DOHH2 (cell line): ENCODE results near the gene SMARCC2.

Source experiments
- H3F3A ChIP-seq: fragments of 200-600 bp; sonication (generic), shearing (Covaris generic); 2 replicates; pipeline ENCODE4 v1.6.0; 2016; ENCODE audit warnings: antibody characterized with exemption, mild to moderate bottlenecking; ENCODE audit not compliant: control insufficient read depth, insufficient read depth
- H3K27ac ChIP-seq: fragments of 200-600 bp; sonication (generic); 2 replicates; pipeline ENCODE4 v1.5.1; 2014; ENCODE audit warnings: low read depth, mild to moderate bottlenecking, low read length, moderate library complexity
- H3K27me3 ChIP-seq: fragments of 200-600 bp; sonication (generic); 2 replicates; pipeline ENCODE4 v1.6.1; 2014; ENCODE audit warnings: mild to moderate bottlenecking, low read length, mixed read lengths; ENCODE audit not compliant: control insufficient read depth
- H3K36me3 ChIP-seq: fragments of 200-600 bp; sonication (generic); 2 replicates; pipeline ENCODE4 v1.6.1; 2014; ENCODE audit warnings: mild to moderate bottlenecking, low read length, moderate library complexity, mixed read lengths; ENCODE audit not compliant: control insufficient read depth
- H3K4me1 ChIP-seq: fragments of 200-600 bp; sonication (generic); 2 replicates; pipeline ENCODE4 v1.6.1; 2014; ENCODE audit warnings: mild to moderate bottlenecking, low read length, mixed read lengths; ENCODE audit not compliant: control insufficient read depth
- H3K4me2 ChIP-seq: fragments of 200-600 bp; sonication (generic); 2 replicates; pipeline ENCODE4 v1.6.0; 2014; ENCODE audit warnings: mild to moderate bottlenecking, low read length, moderate library complexity
- H3K4me3 ChIP-seq: fragments of 200-600 bp; sonication (generic); 2 replicates; pipeline ENCODE4 v1.5.1; 2014; ENCODE audit warnings: mild to moderate bottlenecking, low read length, mixed read lengths
- H3K79me2 ChIP-seq: fragments of 200-600 bp; sonication (generic); 2 replicates; pipeline ENCODE4 v1.6.1; 2014; ENCODE audit warnings: mild to moderate bottlenecking, low read length, mixed read lengths; ENCODE audit not compliant: control insufficient read depth
- H3K9me2 ChIP-seq: fragments of 200-600 bp; sonication (generic); replicated peaks from 2 replicates; pipeline ENCODE4 v1.6.1; 2014; ENCODE audit warnings: mild to moderate bottlenecking, low read length, mixed read lengths; ENCODE audit not compliant: control insufficient read depth
- H3K9me3 ChIP-seq: fragments of 200-600 bp; sonication (generic); 2 replicates; pipeline ENCODE4 v1.6.1; 2014; ENCODE audit warnings: antibody characterized with exemption, low read length, mixed read lengths; ENCODE audit not compliant: control insufficient read depth, insufficient read depth
- H4K20me1 ChIP-seq: fragments of 200-600 bp; sonication (generic); 2 replicates; pipeline ENCODE4 v1.6.0; 2014; ENCODE audit warnings: low read depth, mild to moderate bottlenecking, antibody characterized with exemption, low read length, moderate library complexity; ENCODE audit not compliant: control insufficient read depth, insufficient read depth
- EZH2phosphoT487 ChIP-seq: fragments of 200-600 bp; sonication (generic); IDR thresholded peaks from 2 replicates; pipeline ENCODE4 v1.6.1; 2017; ENCODE audit warnings: borderline replicate concordance, mild to moderate bottlenecking, antibody characterized with exemption, low read length, moderate library complexity, mixed read lengths
- TF ChIP-seq, protein P1 (sequence below): fragments of 200-600 bp; sonication (generic); IDR thresholded peaks from one replicate; pipeline ENCODE4 v1.5.1; 2014; ENCODE audit warnings: antibody characterized with exemption, mild to moderate bottlenecking, low read depth, low read length; ENCODE audit not compliant: poor library complexity, severe bottlenecking

Gene SMARCC2

DNA sequence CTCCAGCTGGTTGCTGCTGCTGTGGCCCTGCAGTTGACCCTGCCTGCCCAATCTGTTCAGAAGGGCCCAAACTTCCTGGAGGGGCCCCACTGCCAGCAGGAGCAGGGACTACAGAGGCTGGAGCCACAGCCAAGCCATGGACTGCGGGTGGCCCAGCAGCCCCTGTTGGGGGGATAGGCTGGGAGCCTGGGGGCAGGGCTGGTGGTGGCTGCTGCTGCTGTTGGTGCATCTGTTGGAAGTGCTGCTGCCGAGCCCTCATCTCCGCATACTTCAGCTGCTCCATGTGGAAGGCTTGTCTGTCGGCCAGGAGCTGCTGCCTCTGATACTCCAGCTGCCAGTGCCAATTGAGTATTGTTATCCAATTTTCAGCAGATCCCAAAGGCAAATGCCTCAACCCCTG, 23.9 kb downstream of the SMARCC2 start:
- Histone ChIP-seq H3F3A (peaks cover 36% of the 10 kb centered on the region), H3K36me3 (peaks cover 85% of the 10 kb centered on the region), H3K4me2 (no peak overlapping the region), H3K27ac (no peak overlapping the region), H3K9me2 (no peaks in the 10 kb centered on the region), H3K9me3 (no peaks in the 10 kb centered on the region), H3K4me1 (peaks cover 11% of the 10 kb centered on the region), H3K4me3 (no peak overlapping the region), H4K20me1 (no peaks in the 10 kb centered on the region), H3K27me3 (no peaks in the 10 kb centered on the region), H3K79me2 (peaks cover 11% of the 10 kb centered on the region)
- no peak for TF ChIP-seq EZH2phosphoT487
- TF ChIP-seq, protein P1, sequence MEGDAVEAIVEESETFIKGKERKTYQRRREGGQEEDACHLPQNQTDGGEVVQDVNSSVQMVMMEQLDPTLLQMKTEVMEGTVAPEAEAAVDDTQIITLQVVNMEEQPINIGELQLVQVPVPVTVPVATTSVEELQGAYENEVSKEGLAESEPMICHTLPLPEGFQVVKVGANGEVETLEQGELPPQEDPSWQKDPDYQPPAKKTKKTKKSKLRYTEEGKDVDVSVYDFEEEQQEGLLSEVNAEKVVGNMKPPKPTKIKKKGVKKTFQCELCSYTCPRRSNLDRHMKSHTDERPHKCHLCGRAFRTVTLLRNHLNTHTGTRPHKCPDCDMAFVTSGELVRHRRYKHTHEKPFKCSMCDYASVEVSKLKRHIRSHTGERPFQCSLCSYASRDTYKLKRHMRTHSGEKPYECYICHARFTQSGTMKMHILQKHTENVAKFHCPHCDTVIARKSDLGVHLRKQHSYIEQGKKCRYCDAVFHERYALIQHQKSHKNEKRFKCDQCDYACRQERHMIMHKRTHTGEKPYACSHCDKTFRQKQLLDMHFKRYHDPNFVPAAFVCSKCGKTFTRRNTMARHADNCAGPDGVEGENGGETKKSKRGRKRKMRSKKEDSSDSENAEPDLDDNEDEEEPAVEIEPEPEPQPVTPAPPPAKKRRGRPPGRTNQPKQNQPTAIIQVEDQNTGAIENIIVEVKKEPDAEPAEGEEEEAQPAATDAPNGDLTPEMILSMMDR, result no peak

DNA sequence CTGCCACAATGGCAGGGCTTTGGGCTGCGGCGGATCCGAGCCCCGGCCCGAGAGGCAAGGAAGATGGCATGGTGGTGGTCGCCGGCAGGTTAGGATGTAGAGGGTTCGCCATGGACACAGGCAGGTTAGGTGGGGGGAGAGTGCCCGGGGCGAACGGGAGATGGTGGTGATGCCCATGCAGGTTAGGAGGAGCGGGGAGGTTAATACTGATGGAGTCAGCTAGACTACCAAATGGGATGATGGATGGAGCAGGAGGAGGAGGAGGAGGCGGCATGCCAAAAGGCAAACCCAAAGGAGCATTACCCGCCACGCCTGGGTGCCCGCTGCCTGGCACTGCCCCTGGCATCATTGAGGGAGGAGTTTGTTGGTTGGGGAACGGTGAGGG, 24.9 kb downstream of the SMARCC2 start:
- Histone ChIP-seq H3F3A (peaks cover 36% of the 10 kb centered on the region), H3K79me2 (peaks cover 22% of the 10 kb centered on the region), H3K27me3 (no peaks in the 10 kb centered on the region), H3K36me3 (peaks cover 85% of the 10 kb centered on the region), H3K27ac (no peak overlapping the region), H4K20me1 (peaks cover 6% of the 10 kb centered on the region), H3K4me3 (no peak overlapping the region), H3K4me1 (peaks cover 22% of the 10 kb centered on the region), H3K4me2 (no peak overlapping the region), H3K9me2 (no peaks in the 10 kb centered on the region), H3K9me3 (no peaks in the 10 kb centered on the region)
- no peak for TF ChIP-seq EZH2phosphoT487

DNA sequence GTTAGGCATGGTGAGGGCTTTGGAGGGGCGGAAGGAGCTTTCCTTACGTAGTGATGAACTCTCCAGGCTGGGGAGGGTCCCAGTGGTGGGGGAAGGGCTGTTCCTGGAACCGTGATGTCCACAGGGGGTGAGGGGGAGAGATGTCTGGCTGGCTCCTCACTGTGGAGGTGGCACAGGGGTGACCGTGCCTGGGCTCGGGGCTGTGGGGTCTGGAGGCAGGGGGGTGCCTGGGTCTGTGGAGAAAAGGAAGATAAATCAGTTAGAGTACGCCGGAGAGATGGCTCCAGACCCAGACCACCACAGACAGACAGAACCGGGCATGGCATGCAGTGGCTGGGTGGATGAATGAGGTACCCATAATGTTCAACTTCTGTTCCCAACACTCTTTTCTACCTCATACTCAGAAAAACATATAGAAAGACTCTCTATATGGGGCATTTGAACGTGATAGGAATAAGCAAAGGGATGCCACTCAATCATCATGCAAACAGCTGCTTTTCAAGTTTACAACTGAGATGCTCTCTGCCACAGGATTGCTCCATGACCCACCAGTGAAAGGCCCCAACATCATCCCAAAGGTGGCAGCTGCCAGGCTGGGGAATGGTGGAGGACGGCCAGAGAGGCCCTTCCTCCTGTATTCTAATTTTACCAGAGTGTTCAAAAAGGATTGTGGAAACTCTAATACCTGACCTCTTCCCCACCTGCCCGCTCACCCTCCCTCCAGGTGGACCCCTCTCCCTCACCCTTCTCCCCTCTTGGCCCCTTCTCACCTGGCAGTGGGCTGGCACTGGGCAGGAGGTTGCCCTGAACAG, 25.5 kb downstream of the SMARCC2 start:
- Histone ChIP-seq H3K27ac (no peak overlapping the region), H3K79me2 (peaks cover 28% of the 10 kb centered on the region), H3K9me3 (no peaks in the 10 kb centered on the region), H3K27me3 (no peaks in the 10 kb centered on the region), H3F3A (peaks cover 36% of the 10 kb centered on the region), H3K4me2 (no peak overlapping the region), H4K20me1 (peaks cover 12% of the 10 kb centered on the region), H3K4me3 (no peak overlapping the region), H3K36me3 (peaks cover 87% of the 10 kb centered on the region), H3K9me2 (no peaks in the 10 kb centered on the region), H3K4me1 (peaks cover 25% of the 10 kb centered on the region)
- no peak for TF ChIP-seq EZH2phosphoT487
- TF ChIP-seq, protein P1, result no peak
